Gastrocnemius medialis (tissue), 4 donors: ENCODE results near the gene KCNQ4.

ENCODE experiments used
- CTCF ChIP-seq, 5 experiments: fragments of 450-650 bp in 3 of 5; fragments of 200-600 bp in 2 of 5; sonication (generic) in 2 of 5; IDR thresholded peaks in 4 of 5; conservative IDR thresholded peaks in 1 of 5; 1 replicate in 4 of 5; 2 replicates in 1 of 5; pipeline ENCODE4 v1.5.1; 2016 to 2019; ENCODE audit warnings: antibody characterized with exemption in 5 of 5, mild to moderate bottlenecking in 3 of 5, moderate library complexity in 3 of 5
- POLR2A ChIP-seq, 2 donors: fragments of 450-650 bp; IDR thresholded peaks; one replicate each; pipeline ENCODE4 v1.6.1; 2017; ENCODE audit warnings: antibody characterized with exemption in 2 of 2, mild to moderate bottlenecking in 2 of 2, moderate library complexity in 2 of 2

- TF ChIP-seq CTCF (IDR thresholded peaks at IDR 0.05 in 4 of 5, conservative IDR thresholded peaks at IDR 0.05 in 1 of 5): no peak
- no peak for TF ChIP-seq POLR2A (IDR thresholded peaks at IDR 0.05)
Measured at GRCh38 chr1:40758578-40759343, 24.8 kb upstream of the KCNQ4 start.
